ENCODE data around the gene MYOZ1.
"Not testable (repeated sequence)": the region's sequence is repeated elsewhere in the genome, so short reads cannot be mapped to it uniquely, and the experiment has no call there.

MYOZ1 gene, protein sequence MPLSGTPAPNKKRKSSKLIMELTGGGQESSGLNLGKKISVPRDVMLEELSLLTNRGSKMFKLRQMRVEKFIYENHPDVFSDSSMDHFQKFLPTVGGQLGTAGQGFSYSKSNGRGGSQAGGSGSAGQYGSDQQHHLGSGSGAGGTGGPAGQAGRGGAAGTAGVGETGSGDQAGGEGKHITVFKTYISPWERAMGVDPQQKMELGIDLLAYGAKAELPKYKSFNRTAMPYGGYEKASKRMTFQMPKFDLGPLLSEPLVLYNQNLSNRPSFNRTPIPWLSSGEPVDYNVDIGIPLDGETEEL

DNA sequence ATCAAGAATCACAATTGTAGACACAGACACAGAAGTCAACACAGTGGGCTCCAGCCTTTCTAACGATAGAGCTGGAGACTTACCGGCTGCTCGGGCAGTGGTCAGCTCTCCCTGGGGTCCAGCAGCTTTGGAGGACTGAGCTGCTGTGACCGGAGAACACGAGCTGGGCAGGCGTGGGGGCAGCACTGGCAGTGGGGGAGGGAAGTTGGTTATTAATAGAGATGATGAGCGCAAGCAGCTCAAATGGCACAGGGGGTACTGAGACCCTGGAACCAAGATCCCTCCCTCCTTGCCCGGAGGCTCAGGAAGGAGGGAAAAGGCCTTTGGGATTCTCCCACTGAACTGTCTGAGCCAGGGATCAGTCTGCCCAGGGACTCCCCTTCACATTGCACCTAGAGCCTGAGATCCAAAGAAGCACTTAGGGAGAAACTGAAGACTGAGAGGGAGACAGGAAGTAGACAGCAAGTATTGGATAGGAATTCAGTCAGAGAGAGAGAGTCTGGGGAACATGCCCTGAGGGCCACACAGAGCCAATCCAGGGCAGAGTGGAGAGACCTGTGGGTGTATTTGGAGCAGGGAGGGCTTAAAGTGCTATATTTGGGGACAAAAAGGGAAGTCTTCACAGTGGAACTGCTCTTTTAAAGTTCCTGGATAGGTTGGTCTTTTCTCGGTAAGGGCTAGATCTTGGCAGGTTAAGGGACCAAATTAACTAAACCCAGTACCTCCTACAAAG lies at the start of gene MYOZ1:
TSS of gene MYOZ1 (minus strand) at position 147 of the 733 bp plus-strand sequence. CDS start 1,457 bp downstream, outside the sequence.
- DNase-seq, result no peak

DNA sequence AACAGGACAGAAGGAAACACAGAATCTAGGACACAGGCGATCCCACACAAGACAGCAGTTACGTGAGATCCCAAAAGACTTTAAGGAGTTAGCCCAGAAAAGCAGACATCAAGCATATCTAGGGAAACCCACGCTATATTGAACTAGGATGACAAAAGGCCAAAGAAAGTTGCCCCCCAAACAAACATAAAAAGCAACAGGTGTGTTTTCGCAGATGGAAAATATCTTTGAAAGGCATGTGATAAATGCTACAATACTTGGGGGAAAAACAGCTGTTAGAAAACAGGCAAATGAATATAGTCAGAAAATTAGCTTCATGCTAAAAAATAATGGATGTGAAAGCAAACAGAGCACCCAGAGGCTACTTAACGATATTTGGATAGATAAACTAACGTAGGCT lies 49.5 kb upstream of the MYOZ1 start:
- DNase-seq, result not testable (repeated sequence)

DNA sequence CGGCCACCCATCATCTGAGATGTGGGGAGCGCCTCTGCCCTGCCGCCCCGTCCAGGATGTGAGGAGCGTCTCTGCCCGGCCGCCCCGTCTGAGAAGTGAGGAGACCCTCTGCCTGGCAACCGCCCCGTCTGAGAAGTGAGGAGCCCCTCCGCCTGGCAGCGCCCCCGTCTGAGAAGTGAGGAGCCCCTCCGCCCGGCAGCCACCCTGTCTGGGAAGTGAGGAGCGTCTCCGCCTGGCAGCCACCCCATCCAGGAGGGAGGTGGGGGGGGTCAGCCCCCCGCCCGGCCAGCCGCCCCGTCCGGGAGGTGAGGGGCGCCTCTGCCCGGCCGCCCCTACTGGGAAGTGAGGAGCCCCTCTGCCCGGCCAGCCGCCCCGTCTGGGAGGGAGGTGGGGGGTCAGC lies 48.3 kb upstream of the MYOZ1 start:
- not testable (repeated sequence) for DNase-seq

DNA sequence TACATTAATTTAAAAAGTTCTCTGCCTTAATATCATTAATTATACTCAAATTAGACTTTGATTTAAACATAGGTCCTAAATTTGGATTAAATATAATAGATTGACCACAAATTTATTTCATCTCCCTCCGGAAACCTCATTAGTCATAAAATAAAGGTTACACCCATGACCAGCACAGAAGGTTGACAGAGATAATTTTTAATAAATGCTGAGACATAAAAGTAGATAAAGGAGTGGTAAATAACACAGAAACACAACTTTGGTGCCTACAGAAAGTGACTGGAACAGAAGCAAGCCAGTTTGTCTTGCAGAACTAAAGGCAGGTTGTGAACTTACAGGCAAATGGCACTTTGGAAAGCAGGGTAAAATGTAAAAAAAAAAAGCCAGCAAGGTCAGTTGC lies 46.4 kb upstream of the MYOZ1 start:
- not testable (repeated sequence) for DNase-seq

DNA sequence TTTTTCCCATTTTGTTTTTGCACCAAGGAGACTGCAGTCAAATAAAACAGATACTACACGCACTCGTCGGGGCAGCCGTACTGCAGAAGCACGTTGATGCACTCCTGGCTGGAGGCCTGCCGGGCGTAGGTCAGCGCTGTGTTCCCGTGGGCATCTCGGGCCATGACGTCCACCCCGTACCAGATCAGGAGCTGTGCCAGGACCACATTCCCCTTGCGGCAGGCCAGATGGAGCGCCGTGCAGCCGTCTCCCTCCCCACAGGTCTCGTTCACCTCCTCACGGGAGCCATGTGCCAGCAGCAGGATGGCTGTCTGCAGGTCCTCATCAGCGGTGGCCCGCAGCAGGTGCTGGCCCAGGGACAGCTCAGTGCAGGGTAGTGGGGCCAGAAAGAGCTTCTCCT lies 33.3 kb upstream of the MYOZ1 start:
- DNase-seq, result not testable (repeated sequence)

DNA sequence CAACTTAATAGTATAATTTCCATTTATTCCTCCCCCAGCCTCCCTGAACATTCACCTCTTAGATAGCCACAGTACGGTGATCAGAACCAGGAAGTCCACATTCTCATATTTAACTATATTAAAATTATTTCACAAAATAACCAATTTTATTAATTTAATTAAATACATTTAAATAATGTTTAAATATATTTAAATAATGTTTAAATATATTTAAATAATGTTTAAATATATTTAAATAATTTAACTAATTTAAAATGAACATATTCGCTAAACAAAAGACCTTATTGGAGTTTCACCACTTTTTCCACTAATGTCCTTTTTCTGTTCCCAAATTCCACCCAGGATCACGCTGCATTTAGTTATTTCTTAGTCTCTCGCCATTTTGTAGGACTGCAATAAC lies 27.1 kb upstream of the MYOZ1 start:
- not testable (repeated sequence) for DNase-seq

DNA sequence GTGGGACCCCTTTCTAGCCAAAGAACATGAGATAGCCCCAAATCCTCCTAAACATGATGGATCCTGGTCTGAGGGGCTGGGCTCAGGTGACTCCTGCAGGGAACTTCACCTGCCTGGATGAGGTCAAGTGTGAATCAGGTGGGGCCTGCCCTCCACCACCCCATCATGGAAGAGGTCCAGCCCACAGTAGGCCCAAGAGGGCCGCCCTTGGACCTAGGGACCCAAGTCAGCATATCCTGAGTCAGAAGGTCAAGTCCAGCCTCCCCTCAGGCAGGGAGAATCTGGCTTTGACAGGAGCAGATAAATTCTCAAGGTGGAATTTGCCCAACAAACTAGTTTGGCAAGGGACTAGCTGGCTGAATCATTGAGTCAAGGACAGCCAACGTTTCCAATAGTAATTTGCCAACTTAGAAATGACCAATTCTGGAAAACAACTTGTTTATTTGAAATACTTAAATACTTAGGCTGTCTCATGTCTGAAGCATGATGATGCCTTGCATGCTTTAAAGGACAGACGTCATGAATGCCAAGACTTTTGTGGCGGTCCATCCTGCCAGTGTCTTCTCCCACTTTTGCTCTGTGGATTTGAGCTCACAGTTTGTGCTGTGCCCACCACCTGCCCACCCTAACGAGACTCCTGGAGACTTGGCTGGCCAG lies 25.0 kb upstream of the MYOZ1 start:
- DNase-seq, result not testable (repeated sequence)

DNA sequence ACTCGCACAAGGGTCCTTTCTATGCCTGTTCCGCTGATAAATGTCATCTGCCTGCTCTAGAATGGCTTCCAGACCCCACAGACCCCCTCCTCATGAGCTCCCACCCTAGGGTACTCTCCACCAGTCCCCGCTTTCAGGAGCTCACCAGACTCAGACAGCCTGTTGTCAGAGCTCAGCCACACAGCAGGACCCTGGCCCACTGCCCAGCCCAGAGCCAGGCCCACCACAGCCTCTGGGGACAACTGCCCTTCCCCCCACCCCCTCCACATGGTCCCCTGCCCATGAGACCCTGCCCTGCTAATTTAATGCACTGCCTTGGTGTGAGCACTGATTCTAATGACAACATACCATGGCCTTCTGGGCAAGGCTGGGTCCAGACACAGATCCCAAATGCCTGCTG lies 24.3 kb upstream of the MYOZ1 start:
- DNase-seq, result not testable (repeated sequence)

DNA sequence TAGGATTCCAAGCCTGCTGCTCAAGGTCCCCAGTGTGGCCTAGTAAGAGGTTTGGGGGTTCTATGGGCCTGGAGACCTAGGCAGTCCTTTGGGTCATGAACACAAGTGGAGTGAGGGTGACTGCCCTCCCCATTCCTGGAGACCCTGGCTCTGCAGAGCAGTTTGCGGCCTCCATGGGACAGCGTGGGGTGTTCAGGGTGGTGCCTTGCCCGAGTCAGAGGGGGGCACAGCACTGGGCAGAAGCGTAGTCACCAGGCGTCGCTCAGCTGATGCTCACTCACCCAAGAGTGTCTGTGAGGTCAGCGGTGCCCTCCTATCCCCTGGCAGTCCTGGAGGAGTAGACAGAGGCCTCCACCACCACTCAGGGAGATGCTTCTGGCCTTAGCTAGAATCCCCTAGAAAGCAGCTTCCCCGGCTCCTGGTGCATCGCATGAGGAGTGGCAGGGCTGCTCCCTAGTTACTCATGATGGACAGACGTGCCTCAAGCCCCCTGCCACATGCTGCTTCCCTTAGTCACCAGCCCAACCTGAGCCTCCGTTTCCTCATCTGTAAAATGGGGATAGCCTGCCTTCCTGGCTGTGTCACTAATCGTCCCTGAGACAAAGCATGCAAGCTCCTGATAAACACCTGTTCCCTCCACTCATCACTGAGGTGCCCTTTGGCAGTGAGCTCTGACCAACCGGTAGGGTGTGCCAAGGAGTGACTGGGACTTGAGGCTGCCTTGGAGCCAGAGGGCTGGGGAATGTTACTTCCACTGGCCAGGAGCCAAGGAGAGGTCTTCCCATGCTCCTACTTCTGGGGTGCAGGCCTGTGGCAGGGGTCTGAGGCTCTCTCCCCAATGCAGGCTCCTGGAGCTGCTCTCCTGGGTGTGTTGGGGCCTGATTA lies 23.1 kb upstream of the MYOZ1 start:
- DNase-seq, result not testable (repeated sequence)

DNA sequence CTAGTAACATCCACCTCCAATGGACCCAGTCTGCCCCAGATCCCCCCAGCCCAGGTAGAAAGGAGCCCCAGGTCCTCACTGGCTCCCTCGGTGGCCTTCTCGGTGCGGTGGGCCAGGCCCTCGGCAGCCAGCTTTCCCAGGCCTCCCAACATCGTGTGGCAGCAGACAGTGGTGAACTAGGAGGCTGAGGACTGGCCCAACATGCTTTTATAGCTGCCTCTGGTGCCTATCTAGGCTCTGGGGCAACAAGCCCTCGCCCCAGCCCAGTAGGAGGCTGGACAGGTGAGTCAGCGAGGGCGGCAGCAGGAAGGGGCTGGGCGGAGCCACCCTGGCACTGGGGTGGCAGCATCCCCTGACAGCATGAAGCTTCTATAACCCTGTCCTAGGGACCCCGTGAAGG lies 22.3 kb upstream of the MYOZ1 start:
- DNase-seq, result not testable (repeated sequence)

DNA sequence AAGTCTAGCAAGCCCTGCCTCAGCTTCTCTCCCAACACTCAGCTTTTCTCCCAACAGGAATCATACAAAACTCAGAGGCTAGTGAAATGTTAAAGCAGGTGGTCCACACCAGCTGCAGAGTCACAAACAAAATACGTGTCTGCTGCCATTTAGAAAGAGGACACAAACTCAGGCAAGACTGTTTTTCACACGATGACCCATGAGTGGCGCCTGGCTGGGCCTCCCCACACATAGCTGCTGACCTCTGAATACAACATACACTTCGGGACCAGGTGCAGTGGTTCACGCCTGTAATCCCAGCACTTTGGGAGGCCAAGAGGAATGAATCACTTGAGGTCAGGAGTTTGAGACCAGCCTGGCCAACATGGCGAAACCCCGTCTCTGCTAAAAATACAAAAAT lies 21.4 kb upstream of the MYOZ1 start:
- DNase-seq, result not testable (repeated sequence)

DNA sequence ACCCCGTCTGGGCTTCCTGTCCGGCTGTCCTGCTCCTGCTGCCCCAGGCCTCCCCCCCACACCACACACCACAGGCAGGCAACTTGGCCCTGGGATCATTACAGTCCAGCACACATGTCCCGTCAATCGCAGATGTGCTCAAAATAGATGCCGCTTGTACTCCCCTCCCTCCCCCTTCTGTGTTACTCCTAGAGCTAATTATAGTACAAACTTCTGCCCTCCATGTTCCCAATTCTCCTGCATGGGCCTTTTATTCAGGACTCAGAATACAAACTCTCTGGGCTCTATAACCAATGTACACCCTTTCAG lies 14.7 kb upstream of the MYOZ1 start, which contains the start of gene SYNPO2L:
TSS of gene SYNPO2L (minus strand) at position 40 of the 309 bp plus-strand sequence. CDS start 107 bp downstream, outside the sequence.
- no peak for DNase-seq

DNA sequence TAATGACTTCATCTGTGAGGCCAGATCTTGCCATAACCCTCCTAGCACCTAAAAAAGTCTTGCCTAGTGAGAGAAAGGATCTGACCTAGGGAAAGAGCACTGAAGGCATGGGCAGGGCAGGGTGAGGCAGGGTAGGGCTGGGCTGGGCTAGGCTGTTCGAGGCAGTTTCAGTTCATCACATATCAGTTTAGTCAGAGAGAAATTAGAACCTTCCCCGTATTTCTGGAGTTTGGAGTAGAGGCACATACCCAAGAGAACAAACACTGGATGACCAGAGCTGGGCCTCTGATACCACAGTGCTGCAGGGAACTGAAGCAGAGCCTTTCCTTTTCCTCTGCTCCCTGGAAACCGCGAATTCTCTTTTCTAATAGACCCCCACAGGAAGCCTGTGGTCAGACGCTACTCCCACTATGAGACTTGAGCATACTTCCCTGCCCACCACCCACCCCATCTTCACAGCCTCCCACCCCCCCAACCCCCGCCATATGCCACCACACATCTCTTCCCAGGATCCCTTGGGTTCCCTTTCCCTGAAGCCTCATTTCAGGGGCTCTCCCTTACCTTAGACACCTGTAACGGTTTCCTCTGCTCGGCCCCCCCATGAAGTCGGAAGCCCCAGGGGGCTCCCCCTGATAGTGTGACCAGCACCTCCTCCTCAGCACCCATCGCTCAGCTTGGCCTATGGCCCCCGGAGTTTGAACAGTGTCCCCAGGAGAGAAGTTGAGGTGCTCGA lies 14.1 kb upstream of the MYOZ1 start:
- no peak for DNase-seq

DNA sequence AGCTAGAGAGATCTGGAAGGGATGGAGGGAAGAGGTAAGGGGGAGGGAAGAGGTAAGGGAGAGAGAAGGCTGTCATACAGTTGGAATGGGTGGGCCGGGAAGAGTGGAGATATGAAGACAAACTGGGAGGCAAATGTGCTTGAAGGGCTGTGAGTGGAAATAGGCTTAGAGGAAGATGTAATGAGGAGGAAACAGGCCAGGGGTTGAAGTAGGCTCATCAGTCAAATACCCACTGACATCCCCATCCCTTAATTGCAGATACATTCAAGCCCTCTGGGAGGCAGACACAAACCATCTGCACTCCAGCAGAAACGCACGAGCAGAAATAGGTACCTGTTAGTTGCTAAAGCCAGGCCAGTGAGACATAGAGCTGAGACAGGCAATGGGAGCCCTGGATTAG lies 12.4 kb upstream of the MYOZ1 start:
- no peak for DNase-seq

DNA sequence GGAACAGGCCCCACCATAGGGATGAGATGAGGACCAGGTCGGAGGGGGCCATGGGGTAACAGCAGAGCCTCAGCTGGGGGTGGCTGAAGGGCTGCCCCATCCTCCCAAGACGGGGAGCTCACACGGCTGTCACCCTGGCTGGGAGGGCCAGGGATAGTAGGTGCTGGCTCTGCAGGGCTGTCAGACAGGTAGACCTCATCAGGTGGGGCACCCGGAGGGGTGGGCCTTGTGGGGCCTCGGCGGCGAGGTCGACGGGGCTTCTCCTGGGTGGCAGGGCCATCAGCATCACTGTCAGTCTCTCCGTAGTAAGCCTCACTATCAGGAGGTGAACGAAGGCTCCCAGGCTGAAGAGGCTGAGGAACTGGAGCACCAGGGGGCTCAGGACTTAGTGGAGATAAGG lies 11.9 kb upstream of the MYOZ1 start:
- DNase-seq, result no peak

DNA sequence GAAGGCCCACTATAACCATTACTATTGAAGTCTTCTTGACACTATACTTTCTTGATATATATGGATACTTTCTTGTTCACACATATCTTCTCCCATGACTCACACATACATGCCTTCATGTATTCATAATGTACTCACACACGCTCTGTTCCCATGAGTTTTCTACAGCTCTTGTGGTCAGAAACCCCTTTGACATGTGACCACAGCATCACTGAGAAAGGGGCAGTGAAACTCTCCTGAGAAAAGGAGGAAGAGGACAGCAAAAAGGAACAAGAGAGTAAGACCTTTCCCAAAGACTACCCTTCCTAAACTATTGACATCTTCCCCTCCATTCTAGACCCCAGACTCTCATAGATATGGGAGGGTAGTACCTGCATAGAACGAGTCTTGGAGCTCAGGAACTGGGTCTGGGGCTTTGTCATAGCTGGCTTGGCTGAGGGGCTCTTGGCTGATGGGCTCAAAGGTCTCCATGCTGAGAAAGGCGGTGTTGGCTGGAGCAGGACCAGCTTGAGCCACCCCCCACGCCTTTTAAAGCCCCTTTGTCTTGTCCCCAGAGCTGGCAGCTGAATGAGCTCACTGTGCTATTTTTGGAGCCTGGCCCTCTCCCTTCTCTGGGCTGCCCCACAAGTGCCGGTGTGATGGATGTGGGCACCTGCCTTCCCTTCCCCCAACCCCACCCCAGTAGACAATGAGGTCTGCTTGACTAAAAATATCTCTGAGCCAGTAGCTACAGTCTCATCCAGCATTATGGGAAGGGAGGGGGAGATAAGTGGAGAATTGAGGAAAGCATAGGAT lies 9.5 kb upstream of the MYOZ1 start:
- no peak for DNase-seq

DNA sequence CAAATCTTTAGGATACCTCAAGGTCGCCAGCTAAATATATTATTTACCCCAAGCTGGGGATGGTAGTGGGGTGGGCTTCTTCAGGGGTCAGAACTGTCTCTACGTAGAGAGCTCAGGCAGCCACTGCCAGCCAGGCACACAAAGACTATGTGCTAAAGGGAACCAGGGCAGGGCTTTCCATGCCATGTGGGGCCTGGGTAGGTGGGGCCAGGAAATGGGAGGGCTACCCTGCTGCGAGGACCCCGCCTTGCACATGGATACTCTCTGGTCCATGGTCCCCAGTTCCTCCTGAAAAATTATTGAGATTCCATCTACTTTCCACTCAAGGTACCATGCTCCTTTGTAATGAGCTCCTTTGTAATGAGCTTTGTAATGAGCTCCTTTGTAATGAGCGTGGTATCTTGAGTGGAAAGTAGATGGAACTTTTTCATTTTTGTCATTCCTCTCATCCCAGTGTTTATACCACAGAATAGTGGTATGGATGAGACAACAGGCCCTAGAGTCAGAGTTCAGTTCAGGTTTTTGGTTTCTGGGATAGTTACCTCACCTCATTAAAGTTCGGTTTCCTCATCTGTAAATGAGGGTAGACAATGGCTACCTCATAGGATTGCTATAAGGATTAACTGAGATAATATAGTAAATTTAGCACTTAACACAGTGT lies 8.7 kb upstream of the MYOZ1 start:
- DNase-seq, result no peak

DNA sequence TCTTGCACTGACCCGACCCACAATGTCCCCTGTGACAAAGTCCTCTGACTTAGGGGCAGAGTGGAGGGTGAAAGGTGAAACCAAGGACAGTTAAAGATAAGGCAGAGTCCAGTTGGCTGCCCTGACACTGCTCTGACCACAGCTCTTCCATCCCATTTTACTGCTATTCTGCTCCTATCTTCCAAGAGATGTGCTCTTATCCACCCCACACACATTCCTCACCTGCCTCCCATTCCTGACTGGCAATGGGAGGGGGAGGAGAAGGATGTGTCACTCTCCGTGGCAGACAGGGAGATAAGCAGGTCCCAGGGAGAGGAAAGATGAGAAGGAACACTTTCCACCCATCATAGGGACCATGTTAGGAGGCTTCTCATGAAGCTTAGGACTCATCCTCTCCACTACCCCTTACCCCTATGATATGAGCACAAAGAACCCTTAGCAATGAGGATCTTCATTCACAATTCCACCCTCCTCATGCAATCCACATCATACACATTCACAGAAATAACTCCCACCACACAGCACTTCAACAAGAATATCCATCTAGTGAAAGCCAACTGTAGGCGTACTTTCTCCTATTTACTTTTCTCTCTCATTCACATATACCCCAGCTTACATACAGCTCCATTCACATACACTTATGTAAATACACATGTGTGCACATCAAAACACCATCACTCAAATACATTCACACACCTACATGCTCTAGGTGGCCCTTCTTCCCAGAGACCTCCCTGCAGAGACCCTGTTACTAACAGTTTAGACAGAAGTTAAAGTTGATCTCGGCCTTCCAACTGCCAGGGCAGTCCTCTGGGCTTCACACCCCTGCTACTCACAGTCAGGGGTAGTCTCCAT lies 7.9 kb upstream of the MYOZ1 start:
- no peak for DNase-seq

DNA sequence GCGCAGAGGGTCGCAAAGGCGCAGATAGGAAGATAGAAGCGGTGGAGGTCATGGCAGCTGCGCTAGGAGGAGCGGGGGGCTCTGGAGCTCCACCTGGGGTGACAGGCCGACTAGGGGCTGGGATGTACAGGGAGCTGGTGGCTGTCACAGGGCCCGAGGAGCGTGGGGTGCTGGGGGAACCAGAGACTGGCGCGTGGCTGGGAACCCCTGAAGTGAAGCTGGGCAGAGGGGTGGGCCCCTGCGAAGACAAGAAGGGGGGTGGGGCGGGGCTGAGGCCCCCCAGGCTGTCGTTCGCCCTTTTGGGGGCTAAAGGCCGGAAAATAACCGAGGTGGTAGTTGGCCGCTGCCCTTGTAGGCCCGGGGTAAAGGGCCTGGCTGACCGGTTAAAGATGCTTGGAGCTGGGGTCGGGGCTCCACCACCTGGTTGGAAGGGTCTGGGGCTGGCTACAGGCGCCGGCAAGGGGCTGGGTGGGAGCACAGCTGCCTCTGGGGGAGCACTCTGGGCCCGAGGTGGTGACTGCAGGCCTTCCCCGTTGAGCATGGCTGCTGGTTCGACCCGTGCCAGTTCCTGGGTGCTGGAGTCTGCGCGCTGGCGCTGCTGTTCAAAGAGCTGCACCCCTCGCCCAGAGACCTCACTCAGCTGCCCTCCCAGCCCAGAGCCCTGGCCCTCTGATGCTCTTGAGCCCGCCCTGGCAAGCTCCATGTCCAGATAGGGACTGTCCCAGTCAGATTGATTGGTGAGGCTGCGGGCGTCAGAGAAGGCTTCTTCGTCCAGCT lies 6.8 kb upstream of the MYOZ1 start:
- no peak for DNase-seq

All from KG1 (cell line).